ENCODE measurements around the gene MNX1. TPM values are rescaled to one million over a fixed set of nuclear protein-coding genes. Genes with fewer than 3 reads are reported as not detected.

The MNX1 gene
- total and polyA plus RNA-seq, 2 donors: 0.07 to 0.09 TPM

GRCh38 chr7:157023589-157023905 lies 13.1 kb upstream of the MNX1 start:
- WGBS: 14% methylated on average over 4 of the region's 4 CpGs
- peaks cover 62 to 92% of the 10 kb centered on the region in 2 donors for H3K27me3 ChIP-seq (ENCODE audit: control insufficient read depth in 2 of 2, insufficient read depth in 1 of 2, low read length in 1 of 2)

GRCh38 chr7:157022681-157023588 lies 12.5 kb upstream of the MNX1 start:
- Histone ChIP-seq H3K4me1 (ENCODE audit: control insufficient read depth in 2 of 2, insufficient read depth in 2 of 2, low read length in 2 of 2) (peaks cover 0 to 3% of the 10 kb centered on the region in 2 donors), H3K27me3 (ENCODE audit: control insufficient read depth in 2 of 2, insufficient read depth in 1 of 2, low read length in 1 of 2) (peaks cover 68 to 95% of the 10 kb centered on the region in 2 donors), H3K27ac (ENCODE audit: low read depth in 1 of 2, low read length in 1 of 2) (no peak overlapping the region), H3K9me3 (ENCODE audit: control insufficient read depth in 2 of 2, insufficient read depth in 1 of 2, low read length in 1 of 2) (peaks cover 0 to 14% of the 10 kb centered on the region in 2 donors), H3K36me3 (ENCODE audit: control insufficient read depth in 2 of 2, insufficient read depth in 2 of 2, low read length in 1 of 2) (no peaks in the 10 kb centered on the region), H3K4me3 (ENCODE audit: low read length in 2 of 2) (no peak overlapping the region)
- 16% methylated on average over 19 of the region's 19 CpGs for WGBS
- DNase-seq (ENCODE audit: low read depth in 6 of 9, low spot score in 9 of 9): no peak

More at GRCh38 chr7:157023589-157023905, 13.1 kb upstream of the MNX1 start:
- H3K4me1 ChIP-seq (ENCODE audit: control insufficient read depth in 2 of 2, insufficient read depth in 2 of 2, low read length in 2 of 2): peaks cover 0 to 3% of the 10 kb centered on the region in 2 donors
- no peak overlapping the region for H3K4me3 ChIP-seq (ENCODE audit: low read length in 2 of 2)
- no peak overlapping the region for H3K27ac ChIP-seq (ENCODE audit: low read depth in 1 of 2, low read length in 1 of 2)
- H3K36me3 ChIP-seq (ENCODE audit: control insufficient read depth in 2 of 2, insufficient read depth in 2 of 2, low read length in 1 of 2): no peaks in the 10 kb centered on the region
- peaks cover 0 to 14% of the 10 kb centered on the region in 2 donors for H3K9me3 ChIP-seq (ENCODE audit: control insufficient read depth in 2 of 2, insufficient read depth in 1 of 2, low read length in 1 of 2)
- no peak for DNase-seq (ENCODE audit: low read depth in 6 of 9, low spot score in 9 of 9)

GRCh38 chr7:157021871-157022680 lies 11.6 kb upstream of the MNX1 start:
- Histone ChIP-seq H3K27ac (ENCODE audit: low read depth in 1 of 2, low read length in 1 of 2) (no peak overlapping the region), H3K27me3 (ENCODE audit: control insufficient read depth in 2 of 2, insufficient read depth in 1 of 2, low read length in 1 of 2) (peaks cover 77 to 95% of the 10 kb centered on the region in 2 donors), H3K4me3 (ENCODE audit: low read length in 2 of 2) (no peak overlapping the region), H3K4me1 (ENCODE audit: control insufficient read depth in 2 of 2, insufficient read depth in 2 of 2, low read length in 2 of 2) (peaks cover 0 to 3% of the 10 kb centered on the region in 2 donors), H3K9me3 (ENCODE audit: control insufficient read depth in 2 of 2, insufficient read depth in 1 of 2, low read length in 1 of 2) (peaks cover 0 to 14% of the 10 kb centered on the region in 2 donors), H3K36me3 (ENCODE audit: control insufficient read depth in 2 of 2, insufficient read depth in 2 of 2, low read length in 1 of 2) (no peaks in the 10 kb centered on the region)
- WGBS: 8% methylated on average over 30 of the region's 30 CpGs
- no peak for DNase-seq (ENCODE audit: low read depth in 6 of 9, low spot score in 9 of 9)

GRCh38 chr7:157021071-157021870 lies 10.8 kb upstream of the MNX1 start:
- H3K4me3 ChIP-seq (ENCODE audit: low read length in 2 of 2): no peak overlapping the region
- H3K4me1 ChIP-seq (ENCODE audit: control insufficient read depth in 2 of 2, insufficient read depth in 2 of 2, low read length in 2 of 2): peaks cover 0 to 3% of the 10 kb centered on the region in 2 donors
- H3K9me3 ChIP-seq (ENCODE audit: control insufficient read depth in 2 of 2, insufficient read depth in 1 of 2, low read length in 1 of 2): peaks cover 0 to 14% of the 10 kb centered on the region in 2 donors
- peaks cover 83 to 98% of the 10 kb centered on the region in 2 donors for H3K27me3 ChIP-seq (ENCODE audit: control insufficient read depth in 2 of 2, insufficient read depth in 1 of 2, low read length in 1 of 2)
- H3K27ac ChIP-seq (ENCODE audit: low read depth in 1 of 2, low read length in 1 of 2): no peak overlapping the region
- no peaks in the 10 kb centered on the region for H3K36me3 ChIP-seq (ENCODE audit: control insufficient read depth in 2 of 2, insufficient read depth in 2 of 2, low read length in 1 of 2)
- DNase-seq (ENCODE audit: low read depth in 6 of 9, low spot score in 9 of 9): no peak
- 2% methylated on average over 84 of the region's 84 CpGs for WGBS

GRCh38 chr7:157020514-157021070 lies 10.1 kb upstream of the MNX1 start:
- 7% methylated on average over 38 of the region's 38 CpGs for WGBS
- peaks cover 0 to 3% of the 10 kb centered on the region in 2 donors for H3K4me1 ChIP-seq (ENCODE audit: control insufficient read depth in 2 of 2, insufficient read depth in 2 of 2, low read length in 2 of 2)
- H3K36me3 ChIP-seq (ENCODE audit: control insufficient read depth in 2 of 2, insufficient read depth in 2 of 2, low read length in 1 of 2): no peaks in the 10 kb centered on the region
- no peak overlapping the region for H3K27ac ChIP-seq (ENCODE audit: low read depth in 1 of 2, low read length in 1 of 2)
- H3K9me3 ChIP-seq (ENCODE audit: control insufficient read depth in 2 of 2, insufficient read depth in 1 of 2, low read length in 1 of 2): peaks cover 0 to 14% of the 10 kb centered on the region in 2 donors
- no peak overlapping the region for H3K4me3 ChIP-seq (ENCODE audit: low read length in 2 of 2)
- no peak for DNase-seq (ENCODE audit: low read depth in 6 of 9, low spot score in 9 of 9)
- peaks cover 86 to 98% of the 10 kb centered on the region in 2 donors for H3K27me3 ChIP-seq (ENCODE audit: control insufficient read depth in 2 of 2, insufficient read depth in 1 of 2, low read length in 1 of 2)

GRCh38 chr7:157019718-157020451 lies 9.4 kb upstream of the MNX1 start:
- 12% methylated on average over 25 of the region's 25 CpGs for WGBS
- no peaks in the 10 kb centered on the region for H3K36me3 ChIP-seq (ENCODE audit: control insufficient read depth in 2 of 2, insufficient read depth in 2 of 2, low read length in 1 of 2)

GRCh38 chr7:157018997-157019608 lies 8.6 kb upstream of the MNX1 start:
- peaks cover 0 to 3% of the 10 kb centered on the region in 2 donors for H3K4me1 ChIP-seq (ENCODE audit: control insufficient read depth in 2 of 2, insufficient read depth in 2 of 2, low read length in 2 of 2)
- DNase-seq (ENCODE audit: low read depth in 6 of 9, low spot score in 9 of 9): no peak

More at GRCh38 chr7:157019718-157020451, 9.4 kb upstream of the MNX1 start:
- Histone ChIP-seq H3K4me1 (ENCODE audit: control insufficient read depth in 2 of 2, insufficient read depth in 2 of 2, low read length in 2 of 2) (peaks cover 0 to 3% of the 10 kb centered on the region in 2 donors), H3K4me3 (ENCODE audit: low read length in 2 of 2) (no peak overlapping the region), H3K27ac (ENCODE audit: low read depth in 1 of 2, low read length in 1 of 2) (no peak overlapping the region), H3K27me3 (ENCODE audit: control insufficient read depth in 2 of 2, insufficient read depth in 1 of 2, low read length in 1 of 2) (peaks cover 87 to 99% of the 10 kb centered on the region in 2 donors), H3K9me3 (ENCODE audit: control insufficient read depth in 2 of 2, insufficient read depth in 1 of 2, low read length in 1 of 2) (peaks cover 0 to 14% of the 10 kb centered on the region in 2 donors)
- no peak for DNase-seq (ENCODE audit: low read depth in 6 of 9, low spot score in 9 of 9)

More at GRCh38 chr7:157018997-157019608, 8.6 kb upstream of the MNX1 start:
- Histone ChIP-seq H3K27ac (ENCODE audit: low read depth in 1 of 2, low read length in 1 of 2) (no peak overlapping the region), H3K9me3 (ENCODE audit: control insufficient read depth in 2 of 2, insufficient read depth in 1 of 2, low read length in 1 of 2) (peaks cover 0 to 14% of the 10 kb centered on the region in 2 donors), H3K4me3 (ENCODE audit: low read length in 2 of 2) (no peak overlapping the region), H3K27me3 (ENCODE audit: control insufficient read depth in 2 of 2, insufficient read depth in 1 of 2, low read length in 1 of 2) (peaks cover 87 to 99% of the 10 kb centered on the region in 2 donors), H3K36me3 (ENCODE audit: control insufficient read depth in 2 of 2, insufficient read depth in 2 of 2, low read length in 1 of 2) (no peaks in the 10 kb centered on the region)
- 4% methylated on average over 50 of the region's 50 CpGs for WGBS

Data from thymus (tissue), 11 donors.